DND-41 (cell line): ENCODE results near the gene PRKCE.

ENCODE experiments used
- ATAC-seq: fragments of 200-7000 bp; cut with Tn5 transposase; 3 replicates; pipeline ENCODE4 v1.9.1; 2021; ENCODE audit warnings: low read depth; ENCODE audit not compliant: insufficient read depth
- DNase-seq: peaks from one replicate; pipeline ENCODE4 v3.0.0-alpha.2; 2020
- H2AFZ ChIP-seq: 2 replicates; pipeline ENCODE4 v1.6.0; 2012; ENCODE audit warnings: low read depth, low read length
- H3K27ac ChIP-seq: 2 replicates; pipeline ENCODE4 v1.5.1; 2012; ENCODE audit warnings: low read length, inconsistent platforms
- H3K27me3 ChIP-seq: fragments of 200-600 bp; sonication (generic); 2 replicates; pipeline ENCODE4 v1.6.0; 2012; ENCODE audit warnings: low read length, mild to moderate bottlenecking, inconsistent platforms; ENCODE audit not compliant: insufficient read depth, poor library complexity
- H3K36me3 ChIP-seq: 2 replicates; pipeline ENCODE4 v1.5.1; 2012; ENCODE audit warnings: low read length, inconsistent platforms; ENCODE audit not compliant: insufficient read depth
- H3K4me1 ChIP-seq: 2 replicates; pipeline ENCODE4 v1.5.1; 2012; ENCODE audit warnings: mild to moderate bottlenecking, low read length; ENCODE audit not compliant: insufficient read depth
- H3K4me2 ChIP-seq: 2 replicates; pipeline ENCODE4 v1.6.0; 2012; ENCODE audit warnings: mild to moderate bottlenecking, moderate library complexity, low read length, inconsistent platforms; ENCODE audit not compliant: insufficient read depth
- H3K4me3 ChIP-seq, 2 experiments: fragments of 200-600 bp in 1 of 2; shearing (Covaris generic) in 1 of 2; 2 replicates each; pipeline ENCODE4 v1.5.1; 2012 to 2016; ENCODE audit warnings: inconsistent platforms in 2 of 2, low read length in 2 of 2, mild to moderate bottlenecking in 2 of 2, low read depth in 1 of 2, moderate library complexity in 1 of 2
- H3K79me2 ChIP-seq: 2 replicates; pipeline ENCODE4 v1.6.0; 2012; ENCODE audit warnings: low read length, inconsistent platforms; ENCODE audit not compliant: insufficient read depth
- H3K9ac ChIP-seq: 2 replicates; pipeline ENCODE4 v1.6.0; 2012; ENCODE audit warnings: low read depth, mild to moderate bottlenecking, inconsistent platforms, low read length, moderate library complexity
- H3K9me3 ChIP-seq: 2 replicates; pipeline ENCODE4 v1.5.1; 2012; ENCODE audit warnings: low read length, moderate library complexity, mild to moderate bottlenecking, inconsistent platforms; ENCODE audit not compliant: insufficient read depth, severe bottlenecking
- H4K20me1 ChIP-seq: 2 replicates; pipeline ENCODE4 v1.6.0; 2012; ENCODE audit warnings: low read length; ENCODE audit not compliant: insufficient read depth
- CTCF ChIP-seq: IDR thresholded peaks from 2 replicates; pipeline ENCODE4 v1.5.1; 2012; ENCODE audit warnings: borderline replicate concordance, low read length, moderate library complexity, mild to moderate bottlenecking; ENCODE audit not compliant: poor library complexity, severe bottlenecking; ENCODE audit errors: extremely low read depth
- EZH2 ChIP-seq: IDR thresholded peaks from 3 replicates; pipeline ENCODE4 v1.6.1; 2012; ENCODE audit warnings: borderline replicate concordance, low read depth, mild to moderate bottlenecking, moderate library complexity, low read length, inconsistent platforms; ENCODE audit not compliant: severe bottlenecking

Gene PRKCE

GRCh38 chr2:45606796-45607195 lies 44.7 kb upstream of the PRKCE start:
- Histone ChIP-seq H3K79me2 (peaks cover 42% of the 10 kb centered on the region), H4K20me1 (no peaks in the 10 kb centered on the region), H3K4me3 (no peak overlapping the region), H3K36me3 (peaks cover 21% of the 10 kb centered on the region; the same call in 1 of the 2 replicates), H2AFZ (no peak overlapping the region), H3K27me3 (no peaks in the 10 kb centered on the region), H3K9me3 (no peaks in the 10 kb centered on the region), H3K4me1 (peaks cover 25% of the 10 kb centered on the region), H3K9ac (no peak overlapping the region), H3K27ac (no peak overlapping the region), H3K4me2 (no peak overlapping the region)
- ATAC-seq = no peak
- no peak for DNase-seq
- TF ChIP-seq EZH2 = no peak
- no peak for TF ChIP-seq CTCF

- DNase-seq (no peak), ATAC-seq (no peak)
Observed at GRCh38 chr2:45607701-45608100, 43.8 kb upstream of the PRKCE start.

DNA sequence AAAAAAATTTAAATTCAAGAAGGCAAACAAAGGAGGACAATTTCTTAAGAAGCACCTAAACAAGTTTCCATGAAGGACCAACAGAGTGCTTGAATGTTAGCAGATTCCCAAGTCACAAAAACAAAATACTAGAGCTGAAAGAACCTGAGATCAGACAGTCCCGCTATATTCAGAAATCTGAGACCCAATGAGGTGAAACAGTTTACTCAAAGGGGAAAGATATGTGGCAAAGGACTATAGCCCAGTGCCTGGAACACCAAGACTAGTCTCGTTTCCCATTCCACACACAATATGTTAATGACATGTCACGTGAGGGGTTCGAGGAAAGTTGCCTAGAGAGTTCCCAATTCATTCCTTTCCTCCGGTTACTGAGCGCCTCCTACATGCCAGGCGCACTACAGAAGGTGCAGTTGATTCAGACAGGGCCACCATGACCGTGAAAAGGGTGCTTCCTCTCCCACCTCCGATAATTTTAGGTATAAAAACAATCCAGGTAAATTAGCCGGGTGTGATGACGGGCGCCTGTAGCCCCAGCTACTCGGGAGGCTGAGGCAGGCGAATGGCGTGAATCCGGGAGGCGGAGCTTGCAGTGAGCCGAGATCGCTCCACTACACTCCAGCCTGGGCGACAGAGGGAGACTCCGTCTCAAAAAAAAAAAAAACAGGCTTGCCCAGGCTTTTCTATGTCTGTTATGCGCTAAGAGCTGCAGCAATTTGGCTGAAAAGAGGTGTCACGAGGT lies 41.0 kb upstream of the PRKCE start:
- H4K20me1 ChIP-seq = no peaks in the 10 kb centered on the region
- H3K4me1 ChIP-seq = peaks cover 26% of the 10 kb centered on the region
- peak overlapping the region; percentile 74 for H3K27ac ChIP-seq
- no peak for TF ChIP-seq EZH2
- TF ChIP-seq CTCF = peak; percentile 73
- H3K79me2 ChIP-seq = peaks cover 42% of the 10 kb centered on the region
- H3K4me2 ChIP-seq = peak overlapping the region; percentile 72
- H3K36me3 ChIP-seq = no peaks in the 10 kb centered on the region
- H3K9me3 ChIP-seq = no peaks in the 10 kb centered on the region
- peak overlapping the region; percentile 41 to 71 for H3K4me3 ChIP-seq
- DNase-seq = peak; percentile 65
- H2AFZ ChIP-seq = peak overlapping the region; percentile 71
- no peaks in the 10 kb centered on the region for H3K27me3 ChIP-seq
- H3K9ac ChIP-seq = peak overlapping the region; percentile 73
- peak; percentile 63 for ATAC-seq

More at GRCh38 chr2:45607701-45608100, 43.8 kb upstream of the PRKCE start:
- peaks cover 16% of the 10 kb centered on the region; the same call in 1 of the 2 replicates for H3K36me3 ChIP-seq
- no peaks in the 10 kb centered on the region for H4K20me1 ChIP-seq
- no peak overlapping the region for H3K9ac ChIP-seq
- TF ChIP-seq CTCF = peak; percentile 56
- TF ChIP-seq EZH2 = no peak
- no peaks in the 10 kb centered on the region for H3K9me3 ChIP-seq
- H3K79me2 ChIP-seq = peaks cover 42% of the 10 kb centered on the region
- no peak overlapping the region for H3K27ac ChIP-seq
- H3K4me2 ChIP-seq = no peak overlapping the region; the same call in 1 of the 2 replicates
- H3K27me3 ChIP-seq = no peaks in the 10 kb centered on the region
- no peak overlapping the region for H3K4me3 ChIP-seq
- H3K4me1 ChIP-seq = peaks cover 26% of the 10 kb centered on the region
- H2AFZ ChIP-seq = no peak overlapping the region
